HFF-Myc (cell line): ENCODE results near the gene RAX2.
"Not testable (repeated sequence)": the region's sequence is repeated elsewhere in the genome, so short reads cannot be mapped to it uniquely, and the experiment has no call there.

Experiments used
- DNase-seq: peaks from one replicate; pipeline ENCODE4 v3.0.0-alpha.2; 2011; ENCODE audit warnings: low read depth; ENCODE audit errors: extremely low read depth
- H3K4me3 ChIP-seq: replicated peaks from 2 replicates; pipeline ENCODE4 v1.5.1; 2011; ENCODE audit warnings: low read depth, mild to moderate bottlenecking, control low read depth, low read length
- CTCF ChIP-seq: IDR thresholded peaks from 2 replicates; pipeline ENCODE4 v1.5.1; 2012; ENCODE audit warnings: mild to moderate bottlenecking, low read depth, low read length, control low read depth; ENCODE audit errors: missing control alignments

RAX2 gene

GRCh38 chr19:3816566-3817218 is 44.7 kb upstream of the RAX2 start:
- no peak overlapping the region for H3K4me3 ChIP-seq
- no peak for TF ChIP-seq CTCF
- no peak for DNase-seq

DNA sequence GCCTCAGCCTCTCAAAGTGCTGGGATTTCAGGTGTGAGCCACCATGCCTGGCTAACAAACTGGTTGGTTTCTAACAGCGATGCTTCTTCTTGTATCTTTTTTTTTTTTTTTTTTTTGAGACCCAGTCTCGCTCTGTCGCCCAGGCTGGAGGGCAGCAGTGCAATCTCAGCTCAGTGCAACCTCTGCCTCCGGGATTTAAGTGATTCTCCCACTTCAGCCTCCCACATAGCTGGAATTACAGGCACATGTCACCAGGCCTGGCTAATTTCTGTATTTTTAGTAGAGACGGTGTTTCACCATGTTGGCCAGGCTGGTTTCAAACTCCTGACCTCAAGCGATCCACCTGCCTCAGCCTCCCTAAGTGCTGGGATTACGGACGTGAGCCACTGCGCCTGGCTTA is 44.1 kb upstream of the RAX2 start:
- not testable (repeated sequence) for DNase-seq, H3K4me3 ChIP-seq

DNA sequence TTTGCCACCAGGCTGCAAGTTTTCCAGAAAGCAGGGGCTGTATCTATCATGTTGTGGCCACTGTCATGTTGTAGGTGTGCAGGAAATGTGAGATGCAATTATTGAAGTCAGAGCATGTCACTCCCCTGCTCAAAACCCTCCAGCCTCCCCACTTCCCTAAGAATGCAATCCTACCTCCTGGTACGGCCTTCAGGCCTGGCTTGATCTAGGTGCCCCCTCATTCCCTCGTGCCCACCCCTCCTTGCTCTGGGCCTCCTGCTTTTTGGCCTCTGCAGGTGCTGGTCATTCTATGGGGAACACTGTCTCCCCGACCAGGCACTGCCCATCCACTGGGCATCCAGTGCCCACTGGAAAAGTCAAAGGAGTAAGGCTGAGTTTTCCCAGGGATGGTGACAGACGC is 42.6 kb upstream of the RAX2 start:
- TF ChIP-seq CTCF = no peak
- no peak for DNase-seq
- H3K4me3 ChIP-seq = no peak overlapping the region

DNA sequence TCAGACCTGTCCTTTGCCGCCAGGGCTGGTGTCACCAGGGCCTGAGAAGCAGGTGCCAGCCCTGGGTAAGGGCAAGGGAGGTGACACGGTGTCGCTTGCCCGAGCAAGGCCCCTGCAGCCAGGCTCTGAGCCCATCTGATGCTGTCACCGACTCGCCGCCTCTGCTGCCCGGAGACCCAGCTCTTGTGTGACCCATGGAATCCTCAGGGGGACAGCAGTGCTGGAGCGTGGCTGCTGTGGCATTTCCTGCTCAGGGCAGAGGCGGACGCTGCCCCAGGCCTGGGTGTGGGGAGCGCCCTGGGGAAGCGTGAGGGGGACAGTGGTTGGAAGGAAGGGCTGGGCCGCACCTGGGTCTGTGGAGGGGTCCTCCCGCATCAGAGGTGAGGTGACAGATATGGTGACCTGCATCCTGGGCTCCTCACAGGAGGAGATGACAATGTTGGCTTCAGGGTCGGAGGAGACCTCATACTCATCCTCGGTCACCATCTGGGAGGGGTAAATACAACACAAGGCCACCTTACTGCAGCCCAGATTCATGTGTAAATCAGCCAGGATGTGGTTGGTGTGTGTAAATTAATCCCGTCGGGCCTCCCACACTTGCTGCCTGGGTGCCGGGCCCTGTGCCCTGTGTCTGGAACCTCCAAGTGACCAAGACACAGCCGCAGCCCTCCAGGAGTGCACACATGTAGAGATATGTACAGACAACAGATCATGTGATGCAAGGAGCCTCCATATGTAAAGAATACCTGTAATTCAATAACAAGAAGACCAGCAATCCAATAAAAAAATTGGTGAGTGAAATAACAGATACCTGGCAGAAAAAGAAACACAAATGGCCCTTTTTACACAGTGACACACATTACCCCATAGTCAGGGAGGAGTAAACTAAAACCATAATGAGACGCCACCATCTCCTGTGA is 41.7 kb upstream of the RAX2 start:
- DNase-seq = no peak
- no peak overlapping the region for H3K4me3 ChIP-seq
- TF ChIP-seq CTCF = no peak

DNA sequence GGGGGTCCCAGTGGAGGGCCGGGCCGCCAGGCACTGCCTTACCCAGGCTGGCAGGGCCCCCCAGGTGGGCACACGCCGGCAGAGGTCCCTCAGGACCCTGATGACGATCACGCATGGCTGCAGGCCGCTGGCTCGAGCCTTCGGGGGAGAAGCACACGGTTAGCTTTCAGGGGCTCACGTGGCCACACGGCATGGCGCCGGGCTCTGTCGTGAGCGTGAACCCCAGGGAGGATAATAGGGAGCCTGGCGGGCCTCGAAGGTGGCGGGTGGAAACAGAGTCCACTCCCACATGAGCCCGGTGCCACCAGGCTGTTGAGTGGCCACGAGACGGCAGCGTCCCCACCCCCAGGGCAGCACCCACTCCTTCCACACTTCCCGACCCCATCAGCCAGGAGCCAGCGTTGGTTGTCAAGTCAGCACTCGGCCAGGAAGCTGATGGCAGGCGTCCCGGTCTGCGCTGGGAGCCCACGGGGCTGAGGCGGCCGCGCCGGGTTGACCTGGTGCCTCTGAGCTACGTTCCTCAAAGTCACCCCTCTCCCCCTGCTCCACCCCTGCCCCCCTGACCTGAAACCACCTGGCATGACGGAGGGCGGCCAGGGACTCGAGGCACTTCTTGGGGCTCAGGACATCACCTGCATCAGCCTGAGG is 38.8 kb upstream of the RAX2 start:
- no peak for TF ChIP-seq CTCF

GRCh38 chr19:3809881-3810707 is 38.1 kb upstream of the RAX2 start:
- no peak overlapping the region for H3K4me3 ChIP-seq
- DNase-seq = no peak
- no peak for TF ChIP-seq CTCF

More for the DNA sequence above, 38.8 kb upstream of the RAX2 start:
- no peak overlapping the region for H3K4me3 ChIP-seq
- DNase-seq = no peak
